HepG2 (cell line): ENCODE results near the gene MSI2. TPM values are rescaled to one million over a fixed set of nuclear protein-coding genes. Genes with fewer than 3 reads are reported as not detected.
A peak's percentile ranks its signal among the peaks of the same experiment; 100 is the strongest.

Source experiments
- CC2D1A ChIP-seq: sonication (generic); formaldehyde crosslinking; IDR thresholded peaks from 2 replicates; pipeline ENCODE4 v1.8.1; 2023; ENCODE audit warnings: mild to moderate bottlenecking, missing genetic modification reagents
- CREB1 ChIP-seq, 2 experiments: fragments of 450-650 bp in 1 of 2; IDR thresholded peaks; 2 replicates each; pipeline ENCODE4 v1.6.1; 2016 to 2017; ENCODE audit warnings: control low read depth in 1 of 2, mild to moderate bottlenecking in 1 of 2, missing compliant biosample characterization in 1 of 2, missing genetic modification characterization in 1 of 2
- ETV6 ChIP-seq: sonication (generic); formaldehyde crosslinking; conservative IDR thresholded peaks from 2 replicates; pipeline ENCODE4 v1.4.0; 2020; ENCODE audit warnings: missing genetic modification reagents
- GABPA ChIP-seq, 2 experiments: IDR thresholded peaks; 2 replicates each; pipeline ENCODE4 v1.6.1; 2011 to 2016; ENCODE audit warnings: low read depth in 2 of 2, low read length in 1 of 2, missing biosample characterization in 1 of 2, missing genetic modification characterization in 1 of 2
- KLF16 ChIP-seq, 2 experiments: sonication (generic) in 1 of 2; formaldehyde crosslinking in 1 of 2; IDR thresholded peaks; 2 replicates each; pipeline versions ENCODE4 v1.6.1 to v1.8.0; 2016 to 2023; ENCODE audit warnings: missing genetic modification reagents in 2 of 2, missing compliant biosample characterization in 1 of 2
- NAIF1 ChIP-seq: sonication (generic); formaldehyde crosslinking; IDR thresholded peaks from 2 replicates; pipeline ENCODE4 v1.5.0; 2020; ENCODE audit warnings: mild to moderate bottlenecking, missing genetic modification reagents, borderline replicate concordance
- PHF21A ChIP-seq: sonication (generic); formaldehyde crosslinking; IDR thresholded peaks from 2 replicates; pipeline ENCODE4 v1.5.0; 2020; ENCODE audit warnings: mild to moderate bottlenecking, missing genetic modification reagents
- POLR2AphosphoS2 ChIP-seq: IDR thresholded peaks from 2 replicates; pipeline ENCODE4 v1.6.1; 2011; ENCODE audit warnings: low read depth, low read length, improper control_type of control experiment
- POLR2G ChIP-seq: fragments of 200-400 bp; formaldehyde crosslinking; IDR thresholded peaks from 2 replicates; pipeline ENCODE4 v1.6.1; 2018; ENCODE audit warnings: mild to moderate bottlenecking, low read depth, low read length, moderate library complexity
- RCOR2 ChIP-seq: IDR thresholded peaks from 2 replicates; pipeline ENCODE4 v1.6.1; 2016; ENCODE audit warnings: missing biosample characterization, missing genetic modification reagents
- THYN1 ChIP-seq: sonication (generic); formaldehyde crosslinking; IDR thresholded peaks from 2 replicates; pipeline ENCODE4 v1.8.1; 2023; ENCODE audit warnings: low read depth, mild to moderate bottlenecking, moderate library complexity, missing genetic modification reagents, borderline replicate concordance
- ZEB1 ChIP-seq: IDR thresholded peaks from 2 replicates; pipeline ENCODE4 v1.6.1; 2012; ENCODE audit warnings: mild to moderate bottlenecking, low read depth, inconsistent platforms; ENCODE audit not compliant: insufficient replicate concordance
- ZFAT ChIP-seq: sonication (generic); formaldehyde crosslinking; conservative IDR thresholded peaks from 2 replicates; pipeline ENCODE4 v1.8.1; 2023; ENCODE audit warnings: missing genetic modification reagents, inconsistent platforms
- ZNF253 ChIP-seq: sonication (generic); formaldehyde crosslinking; IDR thresholded peaks from 2 replicates; pipeline ENCODE4 v1.8.0; 2022; ENCODE audit warnings: mild to moderate bottlenecking, missing genetic modification reagents, borderline replicate concordance
- ZNF263 ChIP-seq: sonication (generic); formaldehyde crosslinking; IDR thresholded peaks from 2 replicates; pipeline ENCODE4 v1.4.0; 2020; ENCODE audit warnings: missing genetic modification reagents
- ZNF264 ChIP-seq: sonication (generic); formaldehyde crosslinking; IDR thresholded peaks from 2 replicates; pipeline ENCODE4 v1.4.0; 2020; ENCODE audit warnings: missing genetic modification reagents
- ZNF563 ChIP-seq: sonication (generic); formaldehyde crosslinking; IDR thresholded peaks from 2 replicates; pipeline ENCODE4 v1.8.0; 2022; ENCODE audit warnings: mild to moderate bottlenecking, moderate library complexity, missing genetic modification reagents
- ZNF629 ChIP-seq: sonication (generic); formaldehyde crosslinking; conservative IDR thresholded peaks from 2 replicates; pipeline ENCODE4 v1.5.0; 2020; ENCODE audit warnings: missing genetic modification reagents
- ZNF781 ChIP-seq: sonication (generic); formaldehyde crosslinking; IDR thresholded peaks from 2 replicates; pipeline ENCODE4 v1.5.1; 2020; ENCODE audit warnings: borderline replicate concordance, mild to moderate bottlenecking, missing genetic modification reagents; ENCODE audit errors: not compliant biosample characterization
- polyA plus RNA-seq, 8 experiments: library from polyadenylated mRNA; depleted of rRNA in 3 of 8; stranded (reverse) in 7 of 8; unstranded in 1 of 8; fragments of >200 nt; fragmentation: Illumina TruSeq in 4 of 8; extraction: Trizol in 4 of 8; gene quantifications; 2 replicates each; pipeline versions ENCODE4 v1.2.1 to v1.2.3, GENCODE V29; 2011 to 2016; ENCODE audit warnings: low read depth in 4 of 8, missing spikeins in 1 of 8, mixed read lengths in 1 of 8; ENCODE audit not compliant: insufficient read depth in 1 of 8
- total RNA-seq, 5 experiments: library from RNA; depleted of rRNA; stranded (reverse); fragments of >200 nt; fragmentation: Illumina TruSeq; extraction: Trizol; gene quantifications; 2 replicates each; pipeline ENCODE4 v1.2.3, GENCODE V29; 2016; ENCODE audit warnings: low read depth in 1 of 5
- TF ChIP-seq, protein P1 (sequence below): sonication (generic); formaldehyde crosslinking; IDR thresholded peaks from 2 replicates; pipeline ENCODE4 v1.8.0; 2022; ENCODE audit warnings: mild to moderate bottlenecking, missing genetic modification reagents, borderline replicate concordance
- TF ChIP-seq, protein P2 (sequence below), 2 experiments: fragments of 450-650 bp in 1 of 2; sonication (generic) in 1 of 2; formaldehyde crosslinking; IDR thresholded peaks; 2 replicates each; pipeline versions ENCODE4 v1.5.0 to v1.8.0; 2020 to 2022; ENCODE audit warnings: mild to moderate bottlenecking in 1 of 2, missing genetic modification reagents in 1 of 2
- TF ChIP-seq, protein P3 (sequence below): sonication (generic); formaldehyde crosslinking; IDR thresholded peaks from 2 replicates; pipeline ENCODE4 v1.5.1; 2020; ENCODE audit warnings: missing genetic modification reagents, mild to moderate bottlenecking, borderline replicate concordance
- TF ChIP-seq, protein P4 (sequence below): sonication (generic); formaldehyde crosslinking; IDR thresholded peaks from 2 replicates; pipeline ENCODE4 v1.4.0; 2020; ENCODE audit warnings: mild to moderate bottlenecking, missing genetic modification reagents

The MSI2 gene
- total and polyA plus RNA-seq, 2 of the 13 experiments (the other 11 are each of a cell fraction or from before 2014, with no cell fraction given), result 77.5 to 78.4 TPM

- TF ChIP-seq RCOR2 (CRISPR knock-in tag) (peak; percentile 95), THYN1 (no peak), KLF16 (CRISPR knock-in tag; IDR thresholded peaks at IDR 0.05) (peak in 1 of 2 experiments; percentile 95; a peak in 2 of 4 replicates), NAIF1 (CRISPR knock-in tag) (no peak), CC2D1A (CRISPR knock-in tag) (peak; percentile 83; the same call in 1 of the 2 replicates), ETV6 (CRISPR knock-in tag) (no peak; the same call in 1 of the 2 replicates), ZNF563 (no peak), ZNF253 (no peak), ZNF781 (CRISPR knock-in tag) (no peak), ZNF264 (CRISPR knock-in tag) (no peak; the same call in 1 of the 2 replicates), GABPA (IDR thresholded peaks at IDR 0.05; ENCODE audit: low read depth, low read length) (no peak), GABPA (CRISPR knock-in tag; IDR thresholded peaks at IDR 0.05; ENCODE audit: low read depth) (no peak), CREB1 (IDR thresholded peaks at IDR 0.05) (no peak), CREB1 (CRISPR knock-in tag; IDR thresholded peaks at IDR 0.05) (no peak), POLR2G (no peak), ZNF629 (CRISPR knock-in tag) (peak; percentile 37; the same call in 1 of the 2 replicates), ZEB1 (peak; percentile 29), ZFAT (CRISPR knock-in tag) (no peak), PHF21A (peak; percentile 90), POLR2AphosphoS2 (no peak), ZNF263 (CRISPR knock-in tag) (peak; percentile 83)
- TF ChIP-seq, protein P1, sequence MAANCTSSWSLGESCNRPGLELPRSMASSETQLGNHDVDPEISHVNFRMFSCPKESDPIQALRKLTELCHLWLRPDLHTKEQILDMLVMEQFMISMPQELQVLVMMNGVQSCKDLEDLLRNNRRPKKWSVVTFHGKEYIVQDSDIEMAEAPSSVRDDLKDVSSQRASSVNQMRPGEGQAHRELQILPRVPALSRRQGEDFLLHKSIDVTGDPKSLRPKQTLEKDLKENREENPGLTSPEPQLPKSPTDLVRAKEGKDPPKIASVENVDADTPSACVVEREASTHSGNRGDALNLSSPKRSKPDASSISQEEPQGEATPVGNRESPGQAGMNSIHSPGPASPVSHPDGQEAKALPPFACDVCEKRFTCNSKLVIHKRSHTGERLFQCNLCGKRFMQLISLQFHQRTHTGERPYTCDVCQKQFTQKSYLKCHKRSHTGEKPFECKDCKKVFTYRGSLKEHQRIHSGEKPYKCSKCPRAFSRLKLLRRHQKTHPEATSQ (CRISPR knock-in tag), result peak; percentile 54; the same call in 1 of the 2 replicates
- TF ChIP-seq, protein P2, sequence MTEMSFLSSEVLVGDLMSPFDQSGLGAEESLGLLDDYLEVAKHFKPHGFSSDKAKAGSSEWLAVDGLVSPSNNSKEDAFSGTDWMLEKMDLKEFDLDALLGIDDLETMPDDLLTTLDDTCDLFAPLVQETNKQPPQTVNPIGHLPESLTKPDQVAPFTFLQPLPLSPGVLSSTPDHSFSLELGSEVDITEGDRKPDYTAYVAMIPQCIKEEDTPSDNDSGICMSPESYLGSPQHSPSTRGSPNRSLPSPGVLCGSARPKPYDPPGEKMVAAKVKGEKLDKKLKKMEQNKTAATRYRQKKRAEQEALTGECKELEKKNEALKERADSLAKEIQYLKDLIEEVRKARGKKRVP (CRISPR knock-in tag; IDR thresholded peaks at IDR 0.05), result 0 out of 4 replicates have a peak, but pooled peaks of 1 of the 2 experiments have one; percentile 44
- TF ChIP-seq, protein P3, sequence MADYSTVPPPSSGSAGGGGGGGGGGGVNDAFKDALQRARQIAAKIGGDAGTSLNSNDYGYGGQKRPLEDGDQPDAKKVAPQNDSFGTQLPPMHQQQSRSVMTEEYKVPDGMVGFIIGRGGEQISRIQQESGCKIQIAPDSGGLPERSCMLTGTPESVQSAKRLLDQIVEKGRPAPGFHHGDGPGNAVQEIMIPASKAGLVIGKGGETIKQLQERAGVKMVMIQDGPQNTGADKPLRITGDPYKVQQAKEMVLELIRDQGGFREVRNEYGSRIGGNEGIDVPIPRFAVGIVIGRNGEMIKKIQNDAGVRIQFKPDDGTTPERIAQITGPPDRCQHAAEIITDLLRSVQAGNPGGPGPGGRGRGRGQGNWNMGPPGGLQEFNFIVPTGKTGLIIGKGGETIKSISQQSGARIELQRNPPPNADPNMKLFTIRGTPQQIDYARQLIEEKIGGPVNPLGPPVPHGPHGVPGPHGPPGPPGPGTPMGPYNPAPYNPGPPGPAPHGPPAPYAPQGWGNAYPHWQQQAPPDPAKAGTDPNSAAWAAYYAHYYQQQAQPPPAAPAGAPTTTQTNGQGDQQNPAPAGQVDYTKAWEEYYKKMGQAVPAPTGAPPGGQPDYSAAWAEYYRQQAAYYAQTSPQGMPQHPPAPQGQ, result no peak
- TF ChIP-seq, protein P4, sequence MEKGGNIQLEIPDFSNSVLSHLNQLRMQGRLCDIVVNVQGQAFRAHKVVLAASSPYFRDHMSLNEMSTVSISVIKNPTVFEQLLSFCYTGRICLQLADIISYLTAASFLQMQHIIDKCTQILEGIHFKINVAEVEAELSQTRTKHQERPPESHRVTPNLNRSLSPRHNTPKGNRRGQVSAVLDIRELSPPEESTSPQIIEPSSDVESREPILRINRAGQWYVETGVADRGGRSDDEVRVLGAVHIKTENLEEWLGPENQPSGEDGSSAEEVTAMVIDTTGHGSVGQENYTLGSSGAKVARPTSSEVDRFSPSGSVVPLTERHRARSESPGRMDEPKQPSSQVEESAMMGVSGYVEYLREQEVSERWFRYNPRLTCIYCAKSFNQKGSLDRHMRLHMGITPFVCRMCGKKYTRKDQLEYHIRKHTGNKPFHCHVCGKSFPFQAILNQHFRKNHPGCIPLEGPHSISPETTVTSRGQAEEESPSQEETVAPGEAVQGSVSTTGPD (CRISPR knock-in tag), result no peak
These were observed 321.7 kb downstream of the MSI2 start (continued) for GRCh38 chr17:57577751-57578607.
